ENCODE measurements around the gene STRA8.

GRCh38 chr7:135262623-135263320, 29.1 kb downstream of the STRA8 start:
- TF ChIP-seq CTCF (IDR thresholded peaks at IDR 0.05) (no peak), POLR2A (IDR thresholded peaks at IDR 0.05) (no peak)

Data from vagina (tissue), 2 donors.